Mammary epithelial cell (primary cell): ENCODE results near the gene PSKH1.

ENCODE experiments used
- EZH2 ChIP-seq: IDR thresholded peaks from 2 replicates; pipeline ENCODE4 v1.6.1; 2012; ENCODE audit warnings: low read length, inconsistent platforms, borderline replicate concordance
- TF ChIP-seq, protein P1 (sequence below), 2 donors: IDR thresholded peaks in 1 of 2; conservative IDR thresholded peaks in 1 of 2; 2 replicates each; pipeline ENCODE4 v1.5.1; 2011 to 2012; ENCODE audit warnings: inconsistent platforms in 2 of 2, low read length in 2 of 2, mild to moderate bottlenecking in 2 of 2, control low read depth in 1 of 2, low read depth in 1 of 2; ENCODE audit not compliant: insufficient read depth in 1 of 2; ENCODE audit errors: extremely low read depth in 1 of 2

DNA sequence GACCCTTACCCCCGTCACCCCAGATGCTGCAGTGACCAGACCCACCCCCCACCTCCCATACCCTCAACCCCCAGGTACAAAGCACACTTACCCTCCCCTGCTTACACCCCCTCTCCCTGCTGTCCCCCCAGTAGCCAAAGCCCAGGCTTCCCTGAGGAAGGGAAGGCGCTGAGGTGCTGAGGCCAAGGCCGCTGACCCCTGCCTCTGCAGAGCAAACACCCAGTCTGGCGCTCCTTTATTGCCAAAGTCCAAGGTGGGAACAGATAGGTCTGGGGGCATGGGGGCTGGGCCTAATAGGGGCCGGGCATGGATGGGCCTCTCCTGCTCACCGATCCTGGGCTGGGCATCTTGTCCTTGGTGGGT lies 50.2 kb downstream of the PSKH1 start:
- TF ChIP-seq, protein P1, sequence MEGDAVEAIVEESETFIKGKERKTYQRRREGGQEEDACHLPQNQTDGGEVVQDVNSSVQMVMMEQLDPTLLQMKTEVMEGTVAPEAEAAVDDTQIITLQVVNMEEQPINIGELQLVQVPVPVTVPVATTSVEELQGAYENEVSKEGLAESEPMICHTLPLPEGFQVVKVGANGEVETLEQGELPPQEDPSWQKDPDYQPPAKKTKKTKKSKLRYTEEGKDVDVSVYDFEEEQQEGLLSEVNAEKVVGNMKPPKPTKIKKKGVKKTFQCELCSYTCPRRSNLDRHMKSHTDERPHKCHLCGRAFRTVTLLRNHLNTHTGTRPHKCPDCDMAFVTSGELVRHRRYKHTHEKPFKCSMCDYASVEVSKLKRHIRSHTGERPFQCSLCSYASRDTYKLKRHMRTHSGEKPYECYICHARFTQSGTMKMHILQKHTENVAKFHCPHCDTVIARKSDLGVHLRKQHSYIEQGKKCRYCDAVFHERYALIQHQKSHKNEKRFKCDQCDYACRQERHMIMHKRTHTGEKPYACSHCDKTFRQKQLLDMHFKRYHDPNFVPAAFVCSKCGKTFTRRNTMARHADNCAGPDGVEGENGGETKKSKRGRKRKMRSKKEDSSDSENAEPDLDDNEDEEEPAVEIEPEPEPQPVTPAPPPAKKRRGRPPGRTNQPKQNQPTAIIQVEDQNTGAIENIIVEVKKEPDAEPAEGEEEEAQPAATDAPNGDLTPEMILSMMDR (conservative IDR thresholded peaks at IDR 0.05 in 1 of 2, IDR thresholded peaks at IDR 0.05 in 1 of 2; ENCODE audit: extremely low read depth in 1 of 2, insufficient read depth in 1 of 2, low read depth in 1 of 2, low read length in 2 of 2): no peak
- TF ChIP-seq EZH2: no peak
